ENCODE data around the gene SAMD7.

The SAMD7 gene

GRCh38 chr3:169895072-169895471 is 16.3 kb upstream of the SAMD7 start:
- DNase-seq = no peak
- Mint-ChIP-seq H3K4me1 (no peaks in the 10 kb centered on the region), H3K9me3 (peaks cover 11% of the 10 kb centered on the region), H3K27ac (no peak overlapping the region), H3K36me3 (ENCODE audit: low read depth) (no peaks in the 10 kb centered on the region), H3K27me3 (ENCODE audit: low read depth, poor library complexity) (peaks cover 9% of the 10 kb centered on the region), H3K4me3 (no peak overlapping the region)
- no peak for TF ChIP-seq CTCF (IDR thresholded peaks at IDR 0.05)

- Mint-ChIP-seq H3K4me1 (no peaks in the 10 kb centered on the region), H3K27ac (no peak overlapping the region), H3K27me3 (ENCODE audit: low read depth, poor library complexity) (peaks cover 8% of the 10 kb centered on the region), H3K9me3 (peaks cover 31% of the 10 kb centered on the region), H3K4me3 (no peak overlapping the region), H3K36me3 (ENCODE audit: low read depth) (peaks cover 4% of the 10 kb centered on the region)
- no peak for TF ChIP-seq CTCF (IDR thresholded peaks at IDR 0.05)
- no peak for DNase-seq
These were observed 14.1 kb upstream of the SAMD7 start for GRCh38 chr3:169897284-169897683.

GRCh38 chr3:169901453-169901852 is 9.9 kb upstream of the SAMD7 start:
- TF ChIP-seq CTCF (IDR thresholded peaks at IDR 0.05) = no peak
- no peak for DNase-seq
- peaks cover 5% of the 10 kb centered on the region for H3K27me3 Mint-ChIP-seq (ENCODE audit: low read depth, poor library complexity)
- H3K9me3 Mint-ChIP-seq = peaks cover 54% of the 10 kb centered on the region
- no peak overlapping the region for H3K4me3 Mint-ChIP-seq
- no peak overlapping the region for H3K27ac Mint-ChIP-seq
- no peaks in the 10 kb centered on the region for H3K4me1 Mint-ChIP-seq
- H3K36me3 Mint-ChIP-seq (ENCODE audit: low read depth) = peaks cover 4% of the 10 kb centered on the region

- H3K27me3 Mint-ChIP-seq (ENCODE audit: low read depth, poor library complexity) = peaks cover 12% of the 10 kb centered on the region
- TF ChIP-seq CTCF (IDR thresholded peaks at IDR 0.05) = no peak
- H3K4me3 Mint-ChIP-seq = no peak overlapping the region
- peaks cover 4% of the 10 kb centered on the region for H3K36me3 Mint-ChIP-seq (ENCODE audit: low read depth)
- peaks cover 40% of the 10 kb centered on the region for H3K9me3 Mint-ChIP-seq
- no peak for DNase-seq
- H3K27ac Mint-ChIP-seq = no peak overlapping the region
- H3K4me1 Mint-ChIP-seq = no peaks in the 10 kb centered on the region
These were observed 6.0 kb upstream of the SAMD7 start for GRCh38 chr3:169905404-169905803.

GRCh38 chr3:169907476-169907875 is 3.9 kb upstream of the SAMD7 start:
- Mint-ChIP-seq H3K27me3 (ENCODE audit: low read depth, poor library complexity) (peaks cover 7% of the 10 kb centered on the region), H3K27ac (no peak overlapping the region), H3K4me3 (no peak overlapping the region), H3K36me3 (ENCODE audit: low read depth) (no peaks in the 10 kb centered on the region), H3K4me1 (no peaks in the 10 kb centered on the region), H3K9me3 (peaks cover 22% of the 10 kb centered on the region)
- no peak for DNase-seq
- TF ChIP-seq CTCF (IDR thresholded peaks at IDR 0.05) = no peak

DNA sequence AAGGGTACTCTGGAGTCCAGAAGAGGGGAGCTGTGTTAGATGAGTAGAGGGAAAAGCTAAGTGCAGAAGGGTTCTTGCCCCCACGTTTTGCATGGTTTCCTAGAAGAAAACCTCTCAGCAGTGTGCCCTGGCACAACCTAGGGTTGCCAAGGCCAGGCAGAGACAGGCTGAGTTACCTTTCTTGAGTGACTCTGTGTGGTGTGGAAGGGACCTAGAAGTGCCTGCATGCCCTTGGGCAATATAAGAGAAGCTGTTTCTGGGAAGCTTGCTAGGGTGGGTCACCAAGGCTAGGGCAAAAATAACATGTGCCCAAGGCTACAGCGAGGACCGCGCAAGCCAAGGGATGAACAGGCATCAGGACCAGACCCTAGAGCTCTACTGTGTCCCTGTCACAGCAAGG is 3.4 kb upstream of the SAMD7 start:
- no peak overlapping the region for H3K4me3 Mint-ChIP-seq
- peaks cover 7% of the 10 kb centered on the region for H3K27me3 Mint-ChIP-seq (ENCODE audit: low read depth, poor library complexity)
- DNase-seq = no peak
- H3K9me3 Mint-ChIP-seq = peaks cover 17% of the 10 kb centered on the region
- H3K27ac Mint-ChIP-seq = no peak overlapping the region
- no peak for TF ChIP-seq CTCF (IDR thresholded peaks at IDR 0.05)
- H3K36me3 Mint-ChIP-seq (ENCODE audit: low read depth) = no peaks in the 10 kb centered on the region
- H3K4me1 Mint-ChIP-seq = no peaks in the 10 kb centered on the region
